H1 (cell line): ENCODE results near the gene MAST2.

Source experiments
- ATF3 ChIP-seq: IDR thresholded peaks from 2 replicates; pipeline ENCODE4 v1.6.1; 2011; ENCODE audit warnings: low read depth, mild to moderate bottlenecking, low read length; ENCODE audit not compliant: insufficient read depth
- CEBPB ChIP-seq: IDR thresholded peaks from 2 replicates; pipeline ENCODE4 v1.6.1; 2012; ENCODE audit warnings: low read depth, low read length
- CREB1 ChIP-seq: IDR thresholded peaks from 2 replicates; pipeline ENCODE4 v1.6.1; 2012; ENCODE audit warnings: inconsistent platforms
- GTF2F1 ChIP-seq: IDR thresholded peaks from 2 replicates; pipeline ENCODE4 v1.6.1; 2012; ENCODE audit warnings: low read depth, low read length, improper control_type of control experiment, borderline replicate concordance
- NRF1 ChIP-seq: IDR thresholded peaks from 2 replicates; pipeline ENCODE4 v1.6.1; 2011; ENCODE audit warnings: mild to moderate bottlenecking, low read depth, low read length, improper control_type of control experiment
- POLR2A ChIP-seq, 2 experiments: IDR thresholded peaks; 1 replicate in 1 of 2; 2 replicates in 1 of 2; pipeline ENCODE4 v1.6.1; 2011; ENCODE audit warnings: low read depth in 2 of 2, low read length in 2 of 2, mild to moderate bottlenecking in 2 of 2; ENCODE audit errors: control extremely low read depth in 1 of 2
- RAD21 ChIP-seq, 2 experiments: IDR thresholded peaks in 1 of 2; conservative IDR thresholded peaks in 1 of 2; 2 replicates each; pipeline ENCODE4 v1.6.1; 2011; ENCODE audit warnings: low read depth in 2 of 2, low read length in 2 of 2, improper control_type of control experiment in 1 of 2, inconsistent platforms in 1 of 2, mild to moderate bottlenecking in 1 of 2, moderate library complexity in 1 of 2
- SP1 ChIP-seq: IDR thresholded peaks from 2 replicates; pipeline ENCODE4 v1.6.1; 2011; ENCODE audit warnings: low read depth, low read length
- USF2 ChIP-seq: IDR thresholded peaks from 2 replicates; pipeline ENCODE4 v1.6.1; 2011; ENCODE audit warnings: low read length, improper control_type of control experiment
- YY1 ChIP-seq: IDR thresholded peaks from 2 replicates; pipeline ENCODE4 v1.6.1; 2011; ENCODE audit warnings: low read depth, mild to moderate bottlenecking, low read length
- TF ChIP-seq, protein P1 (sequence below), 3 experiments: IDR thresholded peaks; 1 replicate in 2 of 3; 2 replicates in 1 of 3; pipeline versions ENCODE4 v1.5.1 to v1.6.1; 2011; ENCODE audit warnings: low read length in 3 of 3, mild to moderate bottlenecking in 3 of 3, inconsistent platforms in 2 of 3, low read depth in 1 of 3, moderate library complexity in 1 of 3; ENCODE audit not compliant: insufficient read depth in 1 of 3; ENCODE audit errors: control extremely low read depth in 1 of 3

GRCh38 chr1:45923343-45923742 lies 119.9 kb downstream of the MAST2 start:
- TF ChIP-seq, protein P1, sequence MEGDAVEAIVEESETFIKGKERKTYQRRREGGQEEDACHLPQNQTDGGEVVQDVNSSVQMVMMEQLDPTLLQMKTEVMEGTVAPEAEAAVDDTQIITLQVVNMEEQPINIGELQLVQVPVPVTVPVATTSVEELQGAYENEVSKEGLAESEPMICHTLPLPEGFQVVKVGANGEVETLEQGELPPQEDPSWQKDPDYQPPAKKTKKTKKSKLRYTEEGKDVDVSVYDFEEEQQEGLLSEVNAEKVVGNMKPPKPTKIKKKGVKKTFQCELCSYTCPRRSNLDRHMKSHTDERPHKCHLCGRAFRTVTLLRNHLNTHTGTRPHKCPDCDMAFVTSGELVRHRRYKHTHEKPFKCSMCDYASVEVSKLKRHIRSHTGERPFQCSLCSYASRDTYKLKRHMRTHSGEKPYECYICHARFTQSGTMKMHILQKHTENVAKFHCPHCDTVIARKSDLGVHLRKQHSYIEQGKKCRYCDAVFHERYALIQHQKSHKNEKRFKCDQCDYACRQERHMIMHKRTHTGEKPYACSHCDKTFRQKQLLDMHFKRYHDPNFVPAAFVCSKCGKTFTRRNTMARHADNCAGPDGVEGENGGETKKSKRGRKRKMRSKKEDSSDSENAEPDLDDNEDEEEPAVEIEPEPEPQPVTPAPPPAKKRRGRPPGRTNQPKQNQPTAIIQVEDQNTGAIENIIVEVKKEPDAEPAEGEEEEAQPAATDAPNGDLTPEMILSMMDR (IDR thresholded peaks at IDR 0.05; ENCODE audit: control extremely low read depth in 1 of 3, insufficient read depth in 1 of 3, low read depth in 1 of 3, low read length in 3 of 3): no peak
- TF ChIP-seq USF2 (no peak), CEBPB (no peak), CREB1 (no peak), SP1 (no peak), YY1 (no peak), NRF1 (no peak), POLR2A (IDR thresholded peaks at IDR 0.05; ENCODE audit: control extremely low read depth in 1 of 2, low read depth in 2 of 2, low read length in 2 of 2) (no peak), RAD21 (IDR thresholded peaks at IDR 0.05 in 1 of 2, conservative IDR thresholded peaks at IDR 0.05 in 1 of 2; ENCODE audit: low read depth in 2 of 2, low read length in 2 of 2) (no peak), ATF3 (no peak), GTF2F1 (no peak)
